Activated CD8-positive, alpha-beta T cell treated with anti-CD3 and anti-CD28 coated beads for 36 hours (primary cell): ENCODE measurements around the gene CLDN5. TPM values are rescaled to one million over a fixed set of nuclear protein-coding genes. Genes with fewer than 3 reads are reported as not detected.

Experiments used
- ATAC-seq: fragments of 200-7000 bp; cut with Tn5 transposase; one replicate; pipeline ENCODE4 v1.10.0; 2021; ENCODE audit warnings: mild to moderate bottlenecking, moderate library complexity
- CTCF ChIA-PET: fragments of 350-600 bp; sonication (Branson Sonifier 250); formaldehyde crosslinking; loops from one replicate; lab custom pipeline; 2021; ENCODE audit warnings: antibody characterized with exemption; lab: Charles Lee
- POLR2A ChIA-PET: fragments of 350-600 bp; sonication (Branson Sonifier 250); formaldehyde crosslinking; loops from one replicate; lab custom pipeline; 2021; ENCODE audit warnings: antibody characterized with exemption; lab: Charles Lee
- DNase-seq: peaks from one replicate; pipeline ENCODE4 v3.0.0-alpha.2; 2020
- H3K27ac Mint-ChIP-seq: one replicate; pipeline ENCODE4 v1.8.0; 2021; ENCODE audit warnings: mild to moderate bottlenecking, mixed read lengths
- H3K27me3 Mint-ChIP-seq: one replicate; pipeline ENCODE4 v1.8.0; 2021; ENCODE audit warnings: mixed read lengths
- H3K36me3 Mint-ChIP-seq: one replicate; pipeline ENCODE4 v1.8.0; 2021; ENCODE audit warnings: low read depth, mixed read lengths
- H3K4me1 Mint-ChIP-seq: one replicate; pipeline ENCODE4 v1.8.0; 2021; ENCODE audit warnings: low read depth, mixed read lengths
- H3K4me3 Mint-ChIP-seq: one replicate; pipeline ENCODE4 v1.8.0; 2021; ENCODE audit warnings: mild to moderate bottlenecking, moderate library complexity, mixed read lengths
- H3K9me3 Mint-ChIP-seq: one replicate; pipeline ENCODE4 v1.8.0; 2021; ENCODE audit warnings: mixed read lengths
- CTCF ChIP-seq: fragments of 200-600 bp; IDR thresholded peaks from one replicate; pipeline ENCODE4 v1.8.0; 2022; ENCODE audit warnings: antibody characterized with exemption, mild to moderate bottlenecking
- intact Hi-C: fragments of 100-400 bp; cut with micrococcal nuclease; formaldehyde crosslinking; loops from one replicate; pipeline ENCODE4 v1.10.0; 2022
- total RNA-seq, 2 experiments: library from RNA; stranded (reverse); gene quantifications; one replicate each; pipeline ENCODE4 v1.2.3, GENCODE V29; 2021

Gene CLDN5
- total RNA-seq, 2 experiments from 2014 or later: not detected

- no peak for TF ChIP-seq CTCF
- H3K27me3 Mint-ChIP-seq: peaks cover 5% of the 10 kb centered on the region
- POLR2A ChIA-PET: no interaction called here
- peaks cover 44% of the 10 kb centered on the region for H3K36me3 Mint-ChIP-seq
- no peak overlapping the region for H3K4me3 Mint-ChIP-seq
- CTCF ChIA-PET: interaction anchor here (1.1 to 1.3 kb wide), 3 partner anchors 12 to 111 kb away, joined by 3 read pairs; no protein-coding TSS in a partner anchor
- H3K9me3 Mint-ChIP-seq: no peaks in the 10 kb centered on the region
- no peak for ATAC-seq
- intact Hi-C loops: no loop called here
- DNase-seq: no peak
- H3K27ac Mint-ChIP-seq: no peak overlapping the region
- H3K4me1 Mint-ChIP-seq: peaks cover 1% of the 10 kb centered on the region
Observed at GRCh38 chr22:19518635-19519034, 5.6 kb downstream of the CLDN5 start.

GRCh38 chr22:19517919-19518611, 6.1 kb downstream of the CLDN5 start:
- no peak for DNase-seq
- ChIA-PET CTCF (interaction anchor here (1.1 to 1.3 kb wide), 2 partner anchors 44 to 112 kb away, joined by 3 read pairs; no protein-coding TSS in a partner anchor), POLR2A (interaction anchor here (0.6 kb wide), 1 partner anchor 18 kb away, joined by 3 read pairs; no protein-coding TSS in a partner anchor)
- Mint-ChIP-seq H3K4me3 (no peak overlapping the region), H3K4me1 (no peaks in the 10 kb centered on the region), H3K36me3 (peaks cover 50% of the 10 kb centered on the region), H3K9me3 (no peaks in the 10 kb centered on the region), H3K27me3 (peaks cover 3% of the 10 kb centered on the region), H3K27ac (no peak overlapping the region)
- ATAC-seq: no peak
- intact Hi-C loops: no loop called here
- no peak for TF ChIP-seq CTCF

GRCh38 chr22:19517171-19517500, 7.1 kb downstream of the CLDN5 start:
- H3K9me3 Mint-ChIP-seq: peaks cover 4% of the 10 kb centered on the region
- POLR2A ChIA-PET: no interaction called here
- intact Hi-C loops: no loop called here
- no peaks in the 10 kb centered on the region for H3K4me1 Mint-ChIP-seq
- no peak for DNase-seq
- no peaks in the 10 kb centered on the region for H3K27me3 Mint-ChIP-seq
- TF ChIP-seq CTCF: no peak
- no peak overlapping the region for H3K27ac Mint-ChIP-seq
- peaks cover 59% of the 10 kb centered on the region for H3K36me3 Mint-ChIP-seq
- CTCF ChIA-PET: interaction anchor here (1.4 kb wide), 1 partner anchor 113 kb away, joined by 5 read pairs; no protein-coding TSS in a partner anchor
- no peak for ATAC-seq
- H3K4me3 Mint-ChIP-seq: no peak overlapping the region

GRCh38 chr22:19516378-19517170, 7.6 kb downstream of the CLDN5 start:
- CTCF ChIA-PET: interaction anchor here (1.4 kb wide), 1 partner anchor 114 kb away, joined by 5 read pairs; no protein-coding TSS in a partner anchor
- Mint-ChIP-seq H3K4me3 (no peak overlapping the region), H3K36me3 (peaks cover 62% of the 10 kb centered on the region), H3K27me3 (no peaks in the 10 kb centered on the region), H3K27ac (no peak overlapping the region), H3K4me1 (no peaks in the 10 kb centered on the region), H3K9me3 (peaks cover 4% of the 10 kb centered on the region)
- ATAC-seq (no peak), DNase-seq (no peak)
- POLR2A ChIA-PET: interaction anchor here (1.1 kb wide), 1 partner anchor 194 kb away, joined by 3 read pairs; no protein-coding TSS in a partner anchor
- no peak for TF ChIP-seq CTCF
- intact Hi-C loops: no loop called here
